Suprapubic skin (tissue), 3 donors: ENCODE measurements around the gene NFE2L1.
"Not testable (repeated sequence)": the region's sequence is repeated elsewhere in the genome, so short reads cannot be mapped to it uniquely, and the experiment has no call there.

ENCODE experiments used
- POLR2A ChIP-seq, 2 donors: fragments of 450-650 bp; IDR thresholded peaks; one replicate each; pipeline ENCODE4 v1.6.1; 2017; ENCODE audit warnings: antibody characterized with exemption in 2 of 2, mild to moderate bottlenecking in 2 of 2, moderate library complexity in 2 of 2
- TF ChIP-seq, protein P1 (sequence below), 2 donors: fragments of 200-600 bp in 1 of 2; fragments of 450-650 bp in 1 of 2; sonication (generic) in 1 of 2; IDR thresholded peaks; one replicate each; pipeline ENCODE4 v1.5.1; 2016 to 2019; ENCODE audit warnings: antibody characterized with exemption in 2 of 2, mild to moderate bottlenecking in 1 of 2, moderate library complexity in 1 of 2

DNA sequence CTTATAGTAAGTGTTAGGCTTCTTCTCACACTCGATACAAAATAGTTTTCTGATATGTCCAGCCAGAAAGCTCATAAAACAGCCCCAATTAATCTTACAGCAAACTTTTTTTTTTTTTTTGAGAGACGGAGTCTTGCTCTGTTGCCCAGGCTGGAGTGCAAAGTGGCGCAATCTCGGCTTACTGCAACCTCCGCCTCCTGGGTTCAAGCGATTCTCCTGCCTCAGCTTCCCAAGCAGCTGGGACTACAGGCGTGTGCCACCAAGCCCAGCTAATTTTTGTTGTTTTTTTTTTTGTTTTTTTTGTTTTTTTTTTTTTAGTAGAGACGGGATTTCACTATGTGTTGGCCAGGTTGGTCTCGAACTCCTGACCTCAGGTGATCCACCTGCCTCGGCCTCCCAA is 29.0 kb downstream of the NFE2L1 start:
- TF ChIP-seq, protein P1, sequence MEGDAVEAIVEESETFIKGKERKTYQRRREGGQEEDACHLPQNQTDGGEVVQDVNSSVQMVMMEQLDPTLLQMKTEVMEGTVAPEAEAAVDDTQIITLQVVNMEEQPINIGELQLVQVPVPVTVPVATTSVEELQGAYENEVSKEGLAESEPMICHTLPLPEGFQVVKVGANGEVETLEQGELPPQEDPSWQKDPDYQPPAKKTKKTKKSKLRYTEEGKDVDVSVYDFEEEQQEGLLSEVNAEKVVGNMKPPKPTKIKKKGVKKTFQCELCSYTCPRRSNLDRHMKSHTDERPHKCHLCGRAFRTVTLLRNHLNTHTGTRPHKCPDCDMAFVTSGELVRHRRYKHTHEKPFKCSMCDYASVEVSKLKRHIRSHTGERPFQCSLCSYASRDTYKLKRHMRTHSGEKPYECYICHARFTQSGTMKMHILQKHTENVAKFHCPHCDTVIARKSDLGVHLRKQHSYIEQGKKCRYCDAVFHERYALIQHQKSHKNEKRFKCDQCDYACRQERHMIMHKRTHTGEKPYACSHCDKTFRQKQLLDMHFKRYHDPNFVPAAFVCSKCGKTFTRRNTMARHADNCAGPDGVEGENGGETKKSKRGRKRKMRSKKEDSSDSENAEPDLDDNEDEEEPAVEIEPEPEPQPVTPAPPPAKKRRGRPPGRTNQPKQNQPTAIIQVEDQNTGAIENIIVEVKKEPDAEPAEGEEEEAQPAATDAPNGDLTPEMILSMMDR (IDR thresholded peaks at IDR 0.05), result not testable (repeated sequence)
- TF ChIP-seq POLR2A (IDR thresholded peaks at IDR 0.05), result not testable (repeated sequence)
